Esophagus squamous epithelium (tissue), 4 donors: ENCODE results near the gene PRKCE.

Experiments
- CTCF ChIP-seq, 6 experiments: fragments of 450-650 bp in 4 of 6; fragments of 200-600 bp in 2 of 6; sonication (generic) in 2 of 6; IDR thresholded peaks; one replicate each; pipeline ENCODE4 v1.5.1; 2016 to 2019; ENCODE audit warnings: antibody characterized with exemption in 6 of 6, mild to moderate bottlenecking in 4 of 6, moderate library complexity in 4 of 6
- POLR2A ChIP-seq, 4 donors: fragments of 450-650 bp; IDR thresholded peaks; one replicate each; pipeline ENCODE4 v1.6.1; 2017; ENCODE audit warnings: antibody characterized with exemption in 4 of 4, mild to moderate bottlenecking in 4 of 4, moderate library complexity in 3 of 4

- TF ChIP-seq CTCF (IDR thresholded peaks at IDR 0.05) (no peak), POLR2A (IDR thresholded peaks at IDR 0.05) (no peak)
Observed at GRCh38 chr2:45922577-45922988, 271.1 kb downstream of the PRKCE start.
